ENCODE measurements around the gene PSMD10.
A peak's percentile ranks its signal among the peaks of the same experiment; 100 is the strongest.

The PSMD10 gene

DNA sequence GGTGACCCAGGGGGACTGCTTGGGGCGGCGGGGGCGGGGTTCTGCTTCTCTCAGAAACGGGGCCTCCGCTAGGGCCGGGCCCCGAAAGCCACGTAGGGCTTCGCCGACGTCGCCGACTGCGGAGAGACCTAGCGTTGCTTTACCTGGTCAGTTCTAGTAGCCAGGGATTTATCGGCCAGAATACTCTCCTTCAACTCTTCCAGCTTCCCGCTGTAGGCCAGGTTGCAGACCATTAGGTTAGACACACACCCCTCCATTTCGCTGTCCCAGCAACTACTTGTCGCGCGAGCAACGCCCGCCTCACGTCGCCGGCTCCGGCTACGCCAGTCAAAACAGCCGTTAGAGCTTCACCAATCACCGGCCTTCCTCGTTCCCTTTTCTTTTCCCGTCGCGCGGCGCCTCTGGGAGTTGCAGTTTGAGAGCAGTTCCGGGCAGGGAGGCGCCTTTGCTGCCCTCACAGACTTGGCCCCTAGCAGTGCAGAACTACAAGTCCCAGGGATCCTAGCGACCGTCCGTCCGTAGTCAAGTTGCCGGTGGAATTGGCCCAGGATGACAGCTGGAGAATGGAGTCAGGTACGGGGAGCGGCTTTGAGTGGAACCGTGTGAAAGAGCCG is at the start of gene PSMD10, which contains the start of gene ATG4A:
TSS of gene PSMD10 (minus strand) at position 279 of the 614 bp plus-strand sequence. CDS start at position 257, 22 bp downstream.
TSS of gene ATG4A (plus strand) at position 515 of the 614 bp plus-strand sequence. CDS start at position 564, 49 bp downstream.
- peak; percentile 89 for DNase-seq (ENCODE audit: low read depth)

- no peak for DNase-seq (ENCODE audit: low read depth)
Observed at GRCh38 chrX:108138814-108139702, 47.7 kb upstream of the PSMD10 start.

GRCh38 chrX:108134724-108135123 is 43.4 kb upstream of the PSMD10 start:
- DNase-seq (ENCODE audit: low read depth), result no peak

DNA sequence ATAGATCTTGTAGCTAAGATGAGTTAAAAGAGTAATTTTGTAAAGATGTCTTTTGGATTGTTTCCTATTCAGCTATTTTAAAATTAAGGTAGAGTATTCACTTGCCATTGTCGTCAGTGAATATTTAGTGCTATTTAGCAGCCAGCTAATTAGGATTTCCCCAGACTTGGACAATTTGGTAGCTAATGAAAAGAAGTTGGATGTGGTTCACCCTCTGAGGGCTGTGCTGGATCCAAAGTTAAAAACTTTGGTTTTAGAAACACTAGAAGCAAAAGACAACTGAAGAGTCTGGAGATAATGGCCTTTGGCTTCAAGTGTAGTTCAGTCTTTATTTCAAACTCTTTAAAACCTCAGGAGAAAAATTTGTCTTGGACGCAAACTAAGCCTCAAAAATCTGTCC is 41.5 kb upstream of the PSMD10 start:
- DNase-seq (ENCODE audit: low read depth), result no peak

DNA sequence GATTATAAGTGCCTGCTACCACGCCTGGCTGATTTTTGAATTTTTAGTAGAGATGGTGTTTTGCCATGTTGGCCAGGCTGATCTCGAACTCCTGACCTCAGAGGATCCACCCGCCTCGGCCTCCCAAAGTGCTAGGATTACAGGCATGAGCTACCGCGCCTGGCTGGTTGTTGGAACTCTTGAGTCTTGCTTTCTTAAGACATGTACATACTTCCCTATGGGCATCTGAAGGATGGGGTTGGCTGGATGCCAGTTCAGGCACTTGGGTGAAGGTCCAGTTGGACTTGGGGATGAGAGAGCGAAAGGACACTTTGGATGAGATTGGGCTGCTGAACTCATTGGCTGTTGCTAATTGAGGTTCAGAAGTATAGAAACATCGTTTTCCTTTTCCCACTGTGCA is 40.7 kb upstream of the PSMD10 start:
- no peak for DNase-seq (ENCODE audit: low read depth)

DNA sequence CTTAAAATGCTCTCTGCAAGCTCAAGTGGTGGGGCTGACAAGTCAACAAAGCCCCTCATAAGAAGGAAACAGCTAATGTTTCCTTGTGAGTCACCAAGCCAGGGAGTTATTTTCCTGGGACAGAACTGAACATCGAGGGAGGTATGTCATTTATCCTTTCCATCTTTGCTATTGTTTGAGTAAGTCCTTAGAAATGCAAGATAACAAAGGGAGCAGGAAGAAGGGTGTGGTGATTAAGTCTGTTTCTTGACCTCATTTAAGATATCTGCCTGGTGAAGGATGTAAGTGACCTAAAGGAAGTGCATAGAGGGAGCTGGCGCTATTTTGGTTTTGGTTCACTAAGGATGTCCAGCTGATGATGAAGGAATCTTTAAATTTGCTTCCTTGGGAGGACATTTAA is 40.1 kb upstream of the PSMD10 start:
- no peak for DNase-seq (ENCODE audit: low read depth)

- DNase-seq (ENCODE audit: low read depth), result no peak
Observed at GRCh38 chrX:108130889-108131288, 39.5 kb upstream of the PSMD10 start.

DNA sequence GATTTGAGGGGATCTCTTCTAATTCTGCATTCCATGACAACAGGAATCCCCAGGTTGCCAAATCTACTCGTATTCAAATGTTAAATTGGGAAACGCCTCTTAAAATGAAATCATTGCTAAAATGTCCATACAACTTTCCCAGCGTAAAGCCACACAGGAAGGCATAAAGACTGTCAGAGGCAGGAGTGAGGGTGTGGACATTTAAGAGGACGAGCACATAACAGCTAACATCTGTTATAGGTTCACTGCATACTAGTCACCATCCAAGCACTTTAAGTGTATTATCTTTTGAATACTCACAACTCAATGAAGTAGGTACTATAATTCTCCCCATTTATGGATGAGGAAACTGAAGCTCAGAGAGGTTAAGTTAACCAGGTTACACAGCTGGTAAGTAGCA is 35.8 kb upstream of the PSMD10 start:
- DNase-seq (ENCODE audit: low read depth), result no peak

DNA sequence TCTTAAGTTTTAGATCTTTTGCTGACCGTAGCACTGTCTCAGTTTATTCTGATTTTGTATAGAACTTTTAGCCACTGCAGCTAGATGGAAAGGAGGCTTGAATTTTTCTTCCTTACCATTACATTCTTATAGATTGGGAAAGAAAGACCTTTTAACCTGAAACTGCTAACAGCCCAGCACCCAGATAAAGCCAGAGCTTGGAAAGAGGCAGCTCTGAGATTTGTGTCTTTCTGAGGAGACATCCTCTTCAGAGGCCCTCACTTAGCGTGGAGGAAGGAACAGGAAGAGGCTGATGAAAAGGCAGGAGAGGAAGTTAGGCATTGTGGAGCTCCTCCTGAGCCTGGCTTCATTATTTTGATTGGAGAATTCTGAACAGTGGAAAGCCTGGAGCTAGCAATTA is 35.3 kb upstream of the PSMD10 start:
- DNase-seq (ENCODE audit: low read depth), result no peak

DNA sequence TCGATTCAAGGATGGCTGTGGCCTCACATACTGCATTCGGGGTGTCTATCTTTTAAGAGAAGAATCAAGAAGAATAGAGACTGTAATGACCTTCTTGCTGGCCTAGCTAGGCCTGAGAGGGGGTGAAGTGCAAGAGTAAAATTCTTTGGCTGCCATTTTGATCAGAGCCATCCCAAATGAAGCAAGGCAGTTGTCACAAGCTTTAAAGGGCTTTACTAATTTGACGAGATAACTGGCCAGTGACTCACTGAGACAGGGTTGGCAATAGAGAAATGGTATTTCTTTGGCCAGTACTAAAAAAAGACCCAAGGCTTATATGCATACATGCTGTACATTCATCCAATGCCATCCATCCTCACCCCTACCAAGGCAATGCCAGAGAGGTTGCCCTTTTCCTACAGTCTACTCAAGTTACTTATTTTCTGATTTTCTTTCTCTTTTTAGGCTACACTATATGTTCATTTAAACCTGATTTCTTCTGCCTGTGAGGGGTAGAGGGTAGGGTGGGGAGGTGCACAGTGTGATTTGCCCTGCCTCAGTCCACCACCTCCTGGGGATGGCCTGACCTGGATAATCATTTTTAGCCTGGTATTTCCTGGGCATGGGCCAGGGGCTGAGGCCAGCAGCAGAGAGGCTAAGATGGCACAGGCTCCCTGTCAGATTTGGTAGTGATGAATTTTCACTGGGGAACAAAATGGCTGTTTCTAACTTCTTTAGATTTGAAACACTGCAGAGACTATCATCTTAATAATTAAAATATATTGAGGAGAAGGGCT is 32.4 kb upstream of the PSMD10 start:
- DNase-seq (ENCODE audit: low read depth), result no peak

GRCh38 chrX:108122748-108123147 is 31.4 kb upstream of the PSMD10 start:
- DNase-seq (ENCODE audit: low read depth), result no peak

GRCh38 chrX:108121291-108121690 is 29.9 kb upstream of the PSMD10 start:
- DNase-seq (ENCODE audit: low read depth), result no peak

GRCh38 chrX:108117988-108118387 is 26.6 kb upstream of the PSMD10 start:
- no peak for DNase-seq (ENCODE audit: low read depth)

DNA sequence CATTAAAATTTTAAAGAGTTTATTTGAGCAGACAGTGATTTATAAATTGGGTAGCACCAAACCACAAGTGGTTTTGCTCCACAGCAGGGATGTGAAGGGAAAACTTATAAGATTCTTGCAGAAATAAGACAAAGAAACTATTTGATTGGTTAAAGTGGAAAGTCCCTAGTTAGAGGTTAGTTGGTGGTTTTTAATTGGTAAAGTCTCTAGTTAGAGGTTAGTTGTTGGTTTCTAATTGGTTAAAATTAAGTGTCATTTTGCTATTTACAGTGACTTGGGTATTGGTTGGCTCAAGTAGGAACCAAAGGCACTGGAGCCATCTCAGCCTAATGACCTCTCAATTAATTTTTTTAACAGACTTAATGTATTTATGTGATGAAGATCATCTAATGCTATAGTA is 23.2 kb upstream of the PSMD10 start:
- no peak for DNase-seq (ENCODE audit: low read depth)

DNA sequence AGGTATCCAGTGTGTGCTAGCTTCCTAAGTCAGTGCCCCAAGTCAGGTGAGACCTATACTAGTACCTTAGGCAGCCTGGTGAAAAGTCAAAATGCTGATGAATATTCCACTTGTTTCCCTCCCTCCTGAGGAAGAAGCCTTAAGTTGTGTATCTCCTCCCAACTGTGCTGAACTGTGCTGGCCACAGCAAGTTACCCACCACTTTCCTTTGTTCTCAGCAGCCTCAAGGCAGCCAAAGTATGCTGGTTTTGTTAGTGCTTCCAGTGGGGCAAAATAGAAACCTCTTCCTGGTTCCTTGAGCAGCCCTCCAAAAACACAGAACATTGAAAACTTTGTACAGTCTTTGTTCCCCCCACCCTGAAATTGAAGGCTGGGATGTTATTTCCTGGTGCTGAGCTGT is 14.1 kb upstream of the PSMD10 start:
- no peak for DNase-seq (ENCODE audit: low read depth)

DNA sequence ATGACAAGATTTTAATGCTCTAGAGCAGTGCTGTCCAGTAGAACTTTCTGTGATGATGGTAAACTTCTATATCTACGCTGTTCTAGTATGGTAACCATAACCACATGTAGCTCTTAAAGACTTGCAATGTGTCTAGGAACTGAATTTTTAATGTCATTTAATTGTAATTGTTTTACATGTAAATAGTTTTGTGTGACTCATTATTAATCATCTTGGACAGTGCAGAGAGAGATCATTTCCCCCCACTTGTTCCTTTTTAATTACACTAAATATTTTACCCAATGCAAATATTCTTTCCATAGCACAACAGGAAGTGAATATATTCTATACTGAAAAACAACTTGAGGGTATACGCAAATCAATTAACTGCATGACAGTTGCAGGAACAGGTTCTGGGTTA is 6.0 kb upstream of the PSMD10 start:
- no peak for DNase-seq (ENCODE audit: low read depth)

DNA sequence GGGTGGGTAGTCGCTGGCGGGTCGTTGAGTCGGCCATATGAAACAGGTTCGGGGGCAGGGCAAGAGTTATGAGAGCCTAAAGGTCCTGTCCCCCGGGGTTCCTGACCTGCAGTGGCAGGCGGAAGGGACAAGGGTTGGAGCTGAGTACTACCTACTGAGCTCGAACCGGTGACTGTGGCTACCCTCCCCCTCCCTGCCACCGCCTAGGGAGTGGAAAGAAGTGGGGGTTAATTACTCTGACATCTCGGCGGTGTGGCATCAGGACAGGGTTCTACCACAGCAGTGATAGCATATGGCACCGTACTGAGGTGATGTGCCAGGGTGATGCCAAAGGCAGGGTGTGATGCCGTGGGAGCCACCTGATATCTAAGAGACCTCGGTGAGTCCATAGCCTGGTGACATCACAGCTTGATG is 543 bp upstream of the PSMD10 start:
- DNase-seq (ENCODE audit: low read depth), result no peak

DNA sequence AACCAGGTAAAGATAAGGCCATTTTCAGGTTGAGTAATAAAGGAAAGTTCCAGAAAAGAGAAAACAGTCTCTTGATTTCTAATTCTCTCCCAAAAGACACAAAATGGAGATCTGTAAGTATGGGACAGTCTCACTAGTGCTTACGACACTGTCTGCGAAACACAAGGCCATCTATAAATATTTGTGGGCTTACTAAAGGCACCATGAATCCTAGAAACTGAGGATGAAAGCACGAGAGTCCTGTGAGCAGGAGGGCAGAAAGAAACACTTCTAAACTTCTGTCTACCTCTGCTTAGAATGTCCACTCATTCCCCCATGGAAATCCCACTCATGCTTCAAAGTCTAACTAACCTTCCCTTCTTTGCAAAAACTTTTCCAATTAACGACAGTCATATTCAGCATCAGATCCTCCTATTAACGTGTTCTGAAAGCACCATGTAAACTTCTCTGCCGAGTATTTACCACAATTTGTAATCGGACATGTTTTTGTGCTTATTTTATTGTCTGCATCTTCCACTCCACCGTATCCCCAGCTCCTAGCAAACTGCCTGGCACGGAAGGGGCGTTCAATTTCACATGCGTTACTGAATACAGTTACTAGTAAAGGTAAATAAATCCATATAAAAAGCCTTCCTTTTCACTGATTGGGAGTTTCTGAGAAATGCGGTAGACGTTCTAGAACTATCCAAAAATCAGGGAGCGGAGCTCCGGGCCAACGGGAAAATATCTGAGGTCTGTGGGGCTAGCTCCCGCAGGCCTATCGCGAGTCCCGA is 665 bp downstream of the PSMD10 start:
- no peak for DNase-seq (ENCODE audit: low read depth)

DNA sequence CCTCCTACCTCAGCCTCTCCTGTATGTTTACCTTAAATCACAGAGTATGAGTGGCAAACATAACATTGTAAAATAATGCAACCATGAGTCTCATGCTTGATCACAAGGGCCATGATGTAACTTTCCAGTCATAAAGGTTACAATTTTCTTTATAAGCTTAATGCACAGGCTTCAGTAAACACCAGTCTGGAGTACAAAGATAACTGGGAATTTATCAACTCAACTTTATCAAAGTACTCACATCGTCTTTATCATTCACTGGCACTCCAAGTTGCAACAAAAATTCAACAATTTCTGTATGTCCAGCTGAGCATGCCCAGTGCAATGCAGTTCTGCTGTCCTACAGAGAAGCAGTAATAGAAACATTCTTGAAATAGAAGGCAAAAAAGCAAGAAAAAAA is 2.8 kb downstream of the PSMD10 start:
- no peak for DNase-seq (ENCODE audit: low read depth)

GRCh38 chrX:108087792-108088191 is 3.5 kb downstream of the PSMD10 start:
- no peak for DNase-seq (ENCODE audit: low read depth)

- no peak for DNase-seq (ENCODE audit: low read depth)
Observed at GRCh38 chrX:108081110-108081509, 10.2 kb downstream of the PSMD10 start.

GRCh38 chrX:108072746-108073145 is 18.6 kb downstream of the PSMD10 start:
- DNase-seq (ENCODE audit: low read depth), result no peak

Data from fibroblast of the conjunctiva (primary cell).